ENCODE measurements around the gene KLHL7. TPM values are rescaled to one million over a fixed set of nuclear protein-coding genes. Genes with fewer than 3 reads are reported as not detected.

The KLHL7 gene
- total and polyA plus RNA-seq, 9 donors, result 23.1 to 38.3 (median 30.7) TPM

- TF ChIP-seq CTCF (IDR thresholded peaks at IDR 0.05) (no peak), EP300 (IDR thresholded peaks at IDR 0.05) (no peak), POLR2A (IDR thresholded peaks at IDR 0.05) (no peak)
- DNase-seq, result no peak
- Histone ChIP-seq H3K9me3 (no peaks in the 10 kb centered on the region), H3K36me3 (no peaks in the 10 kb centered on the region), H3K27me3 (no peaks in the 10 kb centered on the region), H3K4me1 (ENCODE audit: insufficient read depth) (no peaks in the 10 kb centered on the region), H3K4me3 (no peak overlapping the region), H3K27ac (no peak overlapping the region)
- 92 to 98% (median 96%) methylated on average over 1 of the region's 1 CpG for WGBS, 3 donors
- intact Hi-C loops (cut with DNase I), result no loop called here
Measured at GRCh38 chr7:23165316-23165715, 59.7 kb downstream of the KLHL7 start.

- Histone ChIP-seq H3K27me3 (no peaks in the 10 kb centered on the region), H3K4me3 (no peak overlapping the region), H3K4me1 (ENCODE audit: insufficient read depth) (no peaks in the 10 kb centered on the region), H3K36me3 (no peaks in the 10 kb centered on the region), H3K27ac (no peak overlapping the region), H3K9me3 (no peaks in the 10 kb centered on the region)
- intact Hi-C loops (cut with DNase I), result no loop called here
- TF ChIP-seq EP300 (IDR thresholded peaks at IDR 0.05), result no peak
- 75 to 83% (median 79%) methylated on average over 5 of the region's 5 CpGs for WGBS, 3 donors
- no peak for DNase-seq
Measured at GRCh38 chr7:23167691-23168090, 62.1 kb downstream of the KLHL7 start.

- no peak overlapping the region for H3K27ac ChIP-seq
- no peak for TF ChIP-seq CTCF (IDR thresholded peaks at IDR 0.05)
- TF ChIP-seq EP300 (IDR thresholded peaks at IDR 0.05), result no peak
- no peak for TF ChIP-seq POLR2A (IDR thresholded peaks at IDR 0.05)
- H3K4me1 ChIP-seq (ENCODE audit: insufficient read depth), result no peaks in the 10 kb centered on the region
- no peak for DNase-seq
- no peaks in the 10 kb centered on the region for H3K9me3 ChIP-seq
- no peaks in the 10 kb centered on the region for H3K36me3 ChIP-seq
- no peaks in the 10 kb centered on the region for H3K27me3 ChIP-seq
- 79 to 86% (median 82%) methylated on average over 8 of the region's 8 CpGs for WGBS, 3 donors
- intact Hi-C loops (cut with DNase I), result no loop called here
- H3K4me3 ChIP-seq, result no peak overlapping the region
Measured at GRCh38 chr7:23168111-23168885, 62.7 kb downstream of the KLHL7 start.

- no peak for DNase-seq
- H3K4me3 ChIP-seq, result no peak overlapping the region
- H3K4me1 ChIP-seq (ENCODE audit: insufficient read depth), result peaks cover under 1% of the 10 kb centered on the region
- no peak overlapping the region for H3K27ac ChIP-seq
- intact Hi-C loops (cut with DNase I), result no loop called here
- H3K9me3 ChIP-seq, result no peaks in the 10 kb centered on the region
- TF ChIP-seq POLR2A (IDR thresholded peaks at IDR 0.05), result no peak
- TF ChIP-seq EP300 (IDR thresholded peaks at IDR 0.05), result no peak
- TF ChIP-seq CTCF (IDR thresholded peaks at IDR 0.05), result no peak
- H3K27me3 ChIP-seq, result no peaks in the 10 kb centered on the region
- WGBS, 3 donors, result 96 to 98% (median 97%) methylated on average over 2 of the region's 2 CpGs
- no peaks in the 10 kb centered on the region for H3K36me3 ChIP-seq
Measured at GRCh38 chr7:23175938-23176337, 70.4 kb downstream of the KLHL7 start.
